ENCODE data around the gene FBXO7.
A peak's percentile ranks its signal among the peaks of the same experiment; 100 is the strongest.
"Not testable (repeated sequence)": the region's sequence is repeated elsewhere in the genome, so short reads cannot be mapped to it uniquely, and the experiment has no call there.

The FBXO7 gene

DNA sequence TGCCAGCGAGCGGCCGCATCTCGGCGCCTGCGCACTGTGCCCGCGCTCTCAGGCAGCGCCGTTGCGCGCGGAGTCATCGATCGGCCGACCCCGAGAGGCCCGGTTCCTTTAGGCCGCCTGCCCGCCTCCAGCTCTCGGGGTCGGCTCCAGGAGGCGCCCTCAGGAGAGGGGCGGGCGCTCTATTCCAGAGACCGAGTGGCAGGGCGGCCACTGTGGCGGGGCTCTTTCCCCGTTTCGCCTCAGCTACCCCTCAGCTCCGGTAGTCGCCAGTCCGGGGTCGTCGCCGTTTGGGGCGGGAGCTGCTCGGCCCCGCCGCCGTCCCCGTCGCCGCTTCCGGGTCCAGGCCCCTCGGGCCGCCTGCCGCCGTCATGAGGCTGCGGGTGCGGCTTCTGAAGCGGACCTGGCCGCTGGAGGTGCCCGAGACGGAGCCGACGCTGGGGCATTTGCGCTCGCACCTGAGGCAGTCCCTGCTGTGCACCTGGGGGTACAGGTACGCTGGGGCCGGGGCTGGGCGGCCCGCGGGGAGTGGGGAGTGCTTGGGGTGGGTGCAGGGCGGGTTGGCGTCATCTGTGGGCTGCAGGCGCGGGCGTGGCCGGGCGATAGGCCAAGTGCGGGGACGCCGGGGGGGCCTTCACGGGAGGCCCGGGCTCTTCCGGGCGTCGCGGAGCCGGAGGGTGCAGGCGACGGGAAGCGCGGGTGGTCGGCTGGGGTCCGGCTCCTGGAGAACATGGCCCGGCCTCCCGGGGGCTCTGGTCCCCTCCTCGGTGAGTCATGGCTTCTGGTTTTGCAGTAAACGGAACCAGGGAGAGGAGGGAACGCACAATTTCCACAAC, at the start of gene FBXO7:
Gene FBXO7, plus strand, starts transcription at position 177 of the 833 bp plus-strand sequence. Its CDS starts 192 bp downstream, at position 369.
- peak; percentile 73 for DNase-seq

GRCh38 chr22:32426881-32427280, 47.7 kb upstream of the FBXO7 start:
- DNase-seq = no peak

DNA sequence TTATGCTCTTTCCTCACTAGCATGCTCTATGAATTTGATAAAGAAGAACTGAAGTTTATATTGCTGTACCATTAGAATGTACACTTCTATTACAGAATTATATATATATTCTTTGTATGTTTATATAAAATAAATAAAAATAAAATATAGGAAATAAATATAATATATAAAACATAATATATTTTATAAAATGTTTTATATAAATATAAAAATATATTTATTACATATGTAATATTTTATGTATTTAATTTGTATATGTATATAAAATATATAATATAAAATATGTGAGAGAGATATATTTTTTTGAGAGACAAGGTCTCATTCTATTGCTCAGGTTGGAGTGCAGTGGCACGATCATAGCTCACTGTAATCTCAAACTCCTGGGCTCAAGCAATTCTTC, 44.3 kb upstream of the FBXO7 start:
- no peak for DNase-seq

DNA sequence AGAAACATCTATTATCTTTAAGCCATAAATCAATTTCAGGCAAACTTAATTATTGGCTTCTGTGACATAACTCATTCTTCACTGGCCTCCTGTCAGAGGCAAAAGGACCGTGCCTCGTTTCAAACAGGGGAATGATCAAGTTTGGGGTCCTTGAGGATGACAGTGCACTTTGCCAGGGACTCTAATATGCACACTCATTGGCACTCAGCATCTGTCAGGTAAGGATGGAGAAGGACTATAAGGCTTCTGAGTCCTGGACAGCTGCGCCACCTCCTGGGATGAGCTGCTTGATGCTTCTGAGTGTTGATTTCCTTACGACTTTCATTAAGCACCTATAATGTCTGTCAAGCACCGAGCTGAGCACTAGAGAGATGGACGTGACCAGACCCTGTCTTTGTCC, 30.5 kb upstream of the FBXO7 start:
- no peak for DNase-seq

DNA sequence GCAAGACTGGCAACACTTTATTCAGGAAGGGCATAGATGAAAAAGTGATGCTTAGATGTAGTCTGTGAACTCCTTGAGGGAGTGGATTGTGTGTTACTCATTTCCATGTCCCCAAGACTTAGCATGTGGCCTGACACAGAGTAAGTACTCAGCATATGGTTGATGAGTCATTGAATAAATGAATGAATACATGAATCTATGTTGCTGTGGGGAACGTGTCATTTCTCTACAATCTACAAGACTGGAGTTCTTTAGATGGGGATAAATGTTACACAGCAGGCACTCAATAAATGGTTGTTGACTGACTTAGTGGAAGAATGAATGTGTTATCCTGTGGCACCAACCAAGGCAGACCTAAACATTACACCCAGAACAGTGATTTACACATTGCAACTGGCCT, 28.3 kb upstream of the FBXO7 start:
- no peak for DNase-seq

DNA sequence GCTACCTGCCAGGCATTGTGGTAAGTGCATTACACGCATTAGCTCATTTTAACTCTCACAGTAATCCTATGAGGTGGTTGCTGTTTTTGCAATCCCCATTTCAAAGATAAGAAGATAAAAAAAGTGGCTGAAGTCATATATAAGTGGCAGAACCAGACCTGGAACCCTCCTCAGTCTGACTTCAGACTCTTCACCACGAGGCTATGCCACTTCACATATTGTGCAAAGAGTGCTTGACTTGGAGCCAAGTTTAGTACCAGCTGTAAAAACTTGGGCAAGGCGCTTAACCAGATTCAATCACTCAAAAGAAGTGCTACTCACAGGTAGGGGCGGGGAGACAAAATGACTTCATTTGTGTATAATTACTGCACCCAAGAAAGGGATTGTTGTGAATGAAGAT, 25.6 kb upstream of the FBXO7 start:
- DNase-seq = no peak

DNA sequence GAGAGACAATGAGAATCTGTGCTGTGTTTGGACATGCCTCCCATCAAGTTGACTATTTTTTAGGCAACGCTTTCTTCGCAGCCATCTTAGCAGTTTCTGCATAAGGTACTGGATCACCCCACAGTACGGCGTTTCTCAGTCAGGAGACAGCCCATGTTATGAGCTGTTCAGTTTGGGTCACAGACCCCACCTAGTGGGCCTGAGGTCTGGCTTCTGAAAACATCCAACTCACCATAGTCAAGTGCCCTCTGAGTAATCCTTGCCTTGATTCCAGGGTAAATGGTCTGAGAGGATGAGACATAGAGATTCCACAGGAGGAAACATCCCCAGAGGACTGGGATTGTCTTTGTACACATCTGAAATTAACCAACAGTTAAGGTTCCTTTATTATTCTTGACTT, 17.6 kb upstream of the FBXO7 start:
- DNase-seq = no peak

DNA sequence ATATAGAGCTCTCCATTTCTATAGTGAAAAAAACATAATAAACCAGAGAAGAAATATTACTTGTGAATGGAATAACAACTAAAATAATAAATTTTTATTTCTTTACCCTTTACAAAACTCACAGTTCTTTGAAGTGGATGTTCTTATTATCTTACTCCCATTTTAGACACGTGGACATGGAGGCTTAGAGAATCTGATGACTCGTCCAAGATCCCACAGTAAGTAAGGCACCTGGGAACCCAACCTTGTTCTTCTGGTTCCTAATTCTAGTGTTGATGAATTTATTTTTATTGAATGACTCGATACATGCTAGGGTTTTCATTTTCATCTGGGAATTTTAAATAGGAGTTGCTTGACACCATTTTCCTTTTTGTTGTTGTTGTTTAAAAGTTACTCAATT, 12.2 kb upstream of the FBXO7 start:
- no peak for DNase-seq

- no peak for DNase-seq
These were observed 8.9 kb upstream of the FBXO7 start for GRCh38 chr22:32465661-32466060.

GRCh38 chr22:32466496-32466895, 8.1 kb upstream of the FBXO7 start:
- no peak for DNase-seq

- DNase-seq = no peak
These were observed 4.8 kb upstream of the FBXO7 start for GRCh38 chr22:32469799-32470212.

- peak; percentile 22 for DNase-seq
These were observed 1.1 kb upstream of the FBXO7 start for GRCh38 chr22:32473388-32473952.

GRCh38 chr22:32475468-32476010, 928 bp downstream of the FBXO7 start:
- no peak for DNase-seq

DNA sequence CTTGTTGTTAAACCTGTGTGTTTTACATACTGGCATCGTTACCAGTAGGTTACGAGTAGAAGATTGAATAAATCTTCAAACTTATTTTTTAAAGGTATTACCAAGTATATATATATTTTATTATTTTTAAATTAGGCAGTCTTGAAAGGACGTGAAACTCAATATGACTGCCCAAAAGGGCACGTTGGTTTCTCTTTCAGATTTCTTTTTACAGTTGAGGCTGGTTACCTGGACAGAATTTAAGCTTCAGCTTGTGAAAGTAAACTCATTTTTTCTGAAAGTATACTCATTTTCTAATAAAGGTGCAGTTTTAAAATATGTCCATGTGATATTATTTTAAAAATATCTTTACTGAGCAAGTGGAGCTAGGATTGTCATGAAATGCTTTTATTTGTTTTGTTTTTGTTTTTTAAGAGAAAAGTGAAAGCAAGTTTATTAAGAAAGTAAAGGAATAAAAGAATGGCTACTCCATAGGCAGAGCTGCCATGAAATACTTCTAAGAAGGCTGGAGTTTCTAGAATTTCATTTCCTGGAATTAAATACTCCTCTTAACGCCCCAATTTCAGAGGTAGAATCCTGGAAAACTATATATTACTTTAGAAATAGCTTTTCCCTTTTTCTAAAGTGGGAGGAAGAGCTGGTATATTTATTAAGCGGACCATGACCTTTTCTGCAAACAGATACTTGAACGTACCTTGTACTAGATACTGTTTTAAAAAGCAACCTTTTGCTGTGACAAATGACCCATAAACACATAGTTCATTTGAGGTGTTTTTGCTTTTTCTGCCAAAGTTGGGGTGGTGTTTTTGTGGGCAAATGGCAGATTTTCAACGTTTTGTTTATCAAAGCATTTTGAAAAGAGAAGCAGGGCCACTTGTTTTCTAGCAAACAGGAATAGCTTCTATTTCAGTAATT, 1.9 kb downstream of the FBXO7 start:
- no peak for DNase-seq

DNA sequence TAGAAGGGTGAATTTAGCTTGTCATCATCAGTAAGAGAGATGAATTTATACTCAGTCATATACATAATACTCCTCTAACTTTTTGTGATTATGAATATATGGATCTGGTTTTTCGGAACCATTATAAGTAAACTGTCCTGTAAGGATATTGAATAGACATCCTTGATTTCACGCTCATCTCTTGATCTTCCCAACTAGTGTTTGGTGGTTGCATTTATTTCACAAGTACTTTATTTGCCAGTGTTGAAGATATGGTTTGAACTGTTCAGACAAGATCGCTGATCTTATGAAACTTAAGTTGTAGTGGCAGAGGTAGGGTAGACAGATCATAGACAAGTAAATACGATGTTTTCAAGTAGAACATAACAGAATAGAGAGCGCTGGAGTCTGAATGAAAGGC, 3.0 kb downstream of the FBXO7 start:
- DNase-seq = no peak

DNA sequence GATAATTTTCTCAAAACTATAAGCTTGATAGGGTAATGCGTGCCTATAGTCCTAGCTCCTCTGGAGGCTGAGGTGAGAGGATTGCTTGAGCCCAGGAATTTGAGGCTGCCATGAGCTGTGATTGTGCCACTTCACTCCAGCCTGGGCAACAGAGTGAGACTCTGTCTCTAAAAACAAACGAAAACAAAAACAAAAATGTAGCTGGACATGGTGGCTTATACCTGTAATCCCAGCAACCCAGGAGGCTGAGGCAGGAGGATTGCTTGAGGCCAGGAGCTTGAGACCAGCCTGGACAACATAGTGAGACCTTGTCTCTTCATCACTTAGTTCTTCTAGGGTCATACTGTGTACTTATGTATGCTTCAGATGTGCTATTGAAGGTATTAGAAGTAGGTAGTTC, 3.9 kb downstream of the FBXO7 start:
- not testable (repeated sequence) for DNase-seq

DNA sequence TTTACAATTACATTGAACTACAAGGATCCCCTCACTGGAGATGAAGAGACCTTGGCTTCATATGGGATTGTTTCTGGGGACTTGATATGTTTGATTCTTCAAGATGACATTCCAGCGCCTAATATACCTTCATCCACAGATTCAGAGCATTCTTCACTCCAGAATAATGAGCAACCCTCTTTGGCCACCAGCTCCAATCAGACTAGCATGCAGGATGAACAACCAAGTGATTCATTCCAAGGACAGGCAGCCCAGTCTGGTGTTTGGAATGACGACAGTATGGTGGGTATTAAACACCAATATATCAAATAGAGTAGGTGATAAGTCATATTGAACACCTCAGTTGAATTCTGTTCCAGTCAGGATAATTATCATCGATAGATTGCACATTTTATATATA, 4.4 kb downstream of the FBXO7 start:
- no peak for DNase-seq

DNA sequence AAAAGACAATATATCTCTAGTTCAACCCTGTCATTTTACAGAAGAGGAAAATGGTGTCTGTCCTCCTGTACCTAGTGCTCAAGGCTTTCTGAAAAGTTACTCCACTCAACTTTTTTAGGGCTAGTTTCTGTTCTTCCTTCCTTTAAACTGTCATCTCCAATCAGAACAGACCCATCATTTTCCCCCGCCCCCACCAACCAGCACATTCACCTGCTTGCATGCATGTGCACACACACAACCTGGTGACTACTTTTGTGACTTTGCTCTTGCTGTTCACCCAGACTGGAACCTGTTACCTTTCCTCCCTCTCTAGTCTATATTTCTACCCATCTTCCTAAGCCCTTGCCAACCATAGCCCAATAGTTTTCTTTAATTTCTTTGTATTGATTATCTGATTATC, 5.6 kb downstream of the FBXO7 start:
- DNase-seq = peak; percentile 19

DNA sequence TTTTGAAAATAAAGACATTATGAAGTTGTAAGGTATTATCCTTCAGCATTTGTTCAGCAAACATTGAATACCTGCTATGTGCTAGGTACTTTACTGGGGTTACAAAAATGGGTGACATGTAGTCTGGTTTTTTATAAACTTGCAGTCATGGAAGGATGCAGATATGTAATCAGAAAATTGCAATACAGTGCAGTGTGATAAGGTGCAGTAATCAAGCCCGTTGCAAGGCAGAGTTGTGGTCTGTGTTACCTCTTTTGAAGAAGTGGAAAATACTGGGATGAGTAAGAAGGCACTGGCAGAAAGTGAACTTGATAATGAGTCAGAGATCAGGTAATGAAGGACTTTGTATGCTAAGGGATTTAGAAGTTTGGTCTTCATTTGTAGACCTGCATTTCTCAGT, 8.1 kb downstream of the FBXO7 start:
- no peak for DNase-seq

- DNase-seq = no peak
These were observed 12.2 kb downstream of the FBXO7 start for GRCh38 chr22:32486656-32487390.

DNA sequence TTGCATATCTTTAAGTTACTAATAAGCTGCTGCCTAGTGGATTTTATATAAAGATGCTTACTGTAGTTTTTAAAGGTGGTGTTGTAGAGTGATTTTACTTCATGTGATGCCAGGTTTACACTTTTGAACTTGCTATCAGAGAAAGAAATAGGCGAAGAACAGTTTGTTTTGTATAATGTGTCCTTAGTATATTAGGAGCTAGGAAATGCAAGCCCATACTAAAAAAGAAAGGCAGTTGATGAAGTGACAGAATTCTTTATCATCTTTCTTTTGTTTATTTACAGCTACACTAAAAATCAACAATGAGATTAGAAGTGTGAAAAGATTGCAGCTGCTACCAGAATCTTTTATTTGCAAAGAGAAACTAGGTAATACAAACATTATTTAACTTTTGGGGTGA, 12.8 kb downstream of the FBXO7 start:
- DNase-seq = no peak

DNA sequence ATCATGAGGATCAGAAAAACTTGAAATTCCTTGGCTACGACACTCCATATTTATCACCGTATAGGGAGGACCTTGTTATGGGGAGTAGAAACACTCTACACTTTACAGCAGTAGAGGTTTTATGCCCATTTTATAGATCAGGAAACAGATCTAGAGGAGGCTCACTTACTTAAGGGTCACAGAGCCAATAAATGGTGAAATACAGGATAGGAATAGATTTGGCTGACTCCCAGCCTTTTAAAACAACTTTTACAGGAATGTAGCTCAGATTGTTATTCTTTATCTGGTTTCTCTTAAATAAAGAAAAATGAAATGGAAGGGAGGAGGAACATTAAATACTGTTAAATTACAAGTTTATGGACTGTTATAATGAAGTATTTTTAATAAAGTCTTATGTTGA, 14.8 kb downstream of the FBXO7 start:
- no peak for DNase-seq

DNA sequence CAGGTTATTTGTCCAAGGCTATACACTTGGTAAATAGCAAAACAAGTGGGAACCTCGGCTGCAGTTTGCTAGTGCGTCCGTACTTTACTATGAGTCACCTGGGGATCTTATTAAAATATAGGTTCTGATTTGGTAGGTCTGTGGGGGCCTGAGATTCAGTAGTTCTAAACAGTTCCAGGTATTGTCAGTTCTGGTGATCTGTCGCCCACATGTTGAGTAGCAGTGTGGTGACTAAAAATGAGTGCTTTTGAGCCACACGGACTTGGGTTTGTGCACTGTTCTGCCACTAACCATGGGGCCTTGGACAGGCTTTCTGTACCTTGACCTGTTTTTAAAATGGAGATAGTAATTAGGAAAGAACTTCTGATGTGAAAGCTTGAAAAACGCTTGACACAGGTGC, 15.7 kb downstream of the FBXO7 start:
- no peak for DNase-seq
